Measurements from ENCODE around the gene PLCB3.
"Not testable (repeated sequence)": the region's sequence is repeated elsewhere in the genome, so short reads cannot be mapped to it uniquely, and the experiment has no call there.

Gene PLCB3

DNA sequence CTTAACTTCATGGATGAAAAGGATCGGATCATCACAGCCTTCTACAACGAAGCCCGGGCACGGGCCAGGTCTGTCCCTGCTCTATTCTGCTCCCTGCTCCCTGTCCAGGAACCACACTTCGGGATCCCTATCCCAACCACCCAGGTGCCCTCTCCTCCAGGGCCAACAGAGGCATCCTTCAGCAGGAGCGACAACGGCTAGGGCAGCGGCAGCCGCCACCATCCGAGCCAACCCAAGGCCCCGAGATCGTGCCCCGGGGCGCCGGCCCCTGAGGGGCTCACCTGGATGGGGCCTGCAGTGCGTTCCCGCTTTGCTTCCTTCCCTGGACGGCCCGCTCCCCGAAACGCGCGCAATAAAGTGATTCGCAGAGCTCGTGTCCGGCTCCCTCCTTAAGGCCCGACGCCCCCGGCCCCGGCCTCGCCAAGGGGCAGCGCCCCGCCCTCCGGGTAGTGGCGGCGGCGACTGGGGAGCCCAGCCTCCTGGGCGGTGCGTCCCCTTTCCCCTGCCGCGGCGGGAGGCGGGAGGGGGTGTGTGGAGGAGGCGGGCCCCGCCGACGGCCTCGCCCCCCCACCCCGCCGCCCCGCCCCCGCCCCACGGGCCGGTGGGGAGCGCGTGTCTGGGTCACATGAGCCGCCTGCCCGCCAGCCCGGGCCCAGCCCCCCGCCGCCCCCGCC is 17.3 kb upstream of the PLCB3 start, which contains the start of gene VEGFB:
Gene VEGFB (plus strand): TSS at position 672 of the 674 bp plus-strand sequence. CDS start 250 bp downstream, outside the sequence.
- in situ Hi-C loops (cut with MboI; ENCODE audit: low pct_unique_long_range_greater_than_20kb, low sequenced_read_pairs): no loop called here
- DNase-seq: no peak

DNA sequence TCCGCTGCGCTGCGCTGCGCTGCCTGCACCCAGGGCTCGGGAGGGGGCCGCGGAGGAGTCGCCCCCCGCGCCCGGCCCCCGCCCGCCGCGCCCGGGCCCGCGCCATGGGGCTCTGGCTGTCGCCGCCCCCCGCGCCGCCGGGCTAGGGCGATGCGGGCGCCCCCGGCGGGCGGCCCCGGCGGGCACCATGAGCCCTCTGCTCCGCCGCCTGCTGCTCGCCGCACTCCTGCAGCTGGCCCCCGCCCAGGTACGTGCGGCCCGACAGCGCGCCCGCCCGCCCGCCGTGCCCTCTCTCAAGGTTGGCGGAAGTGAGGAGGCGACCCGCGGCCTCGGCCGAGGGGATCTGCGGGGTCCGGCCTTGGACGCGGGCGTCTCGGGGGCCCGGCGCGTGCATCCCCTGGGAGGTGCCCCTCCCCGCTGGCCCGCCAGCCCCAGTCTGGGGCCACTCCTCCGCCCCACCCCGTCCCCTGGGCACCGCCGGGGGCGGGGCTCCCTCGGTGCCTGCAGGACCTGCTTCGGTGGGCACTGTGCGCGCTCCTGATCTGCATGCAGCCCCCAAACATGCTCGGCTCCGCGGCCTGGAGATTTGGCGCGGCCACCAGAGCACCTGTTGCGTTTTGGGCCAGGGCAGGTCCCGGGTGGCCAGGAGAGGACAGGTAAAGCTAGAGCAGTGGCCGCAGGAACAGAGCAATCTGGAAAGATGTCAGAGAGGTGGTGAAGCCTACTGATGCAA is 16.5 kb upstream of the PLCB3 start:
- in situ Hi-C loops (cut with MboI; ENCODE audit: low pct_unique_long_range_greater_than_20kb, low sequenced_read_pairs): no loop called here
- no peak for DNase-seq

DNA sequence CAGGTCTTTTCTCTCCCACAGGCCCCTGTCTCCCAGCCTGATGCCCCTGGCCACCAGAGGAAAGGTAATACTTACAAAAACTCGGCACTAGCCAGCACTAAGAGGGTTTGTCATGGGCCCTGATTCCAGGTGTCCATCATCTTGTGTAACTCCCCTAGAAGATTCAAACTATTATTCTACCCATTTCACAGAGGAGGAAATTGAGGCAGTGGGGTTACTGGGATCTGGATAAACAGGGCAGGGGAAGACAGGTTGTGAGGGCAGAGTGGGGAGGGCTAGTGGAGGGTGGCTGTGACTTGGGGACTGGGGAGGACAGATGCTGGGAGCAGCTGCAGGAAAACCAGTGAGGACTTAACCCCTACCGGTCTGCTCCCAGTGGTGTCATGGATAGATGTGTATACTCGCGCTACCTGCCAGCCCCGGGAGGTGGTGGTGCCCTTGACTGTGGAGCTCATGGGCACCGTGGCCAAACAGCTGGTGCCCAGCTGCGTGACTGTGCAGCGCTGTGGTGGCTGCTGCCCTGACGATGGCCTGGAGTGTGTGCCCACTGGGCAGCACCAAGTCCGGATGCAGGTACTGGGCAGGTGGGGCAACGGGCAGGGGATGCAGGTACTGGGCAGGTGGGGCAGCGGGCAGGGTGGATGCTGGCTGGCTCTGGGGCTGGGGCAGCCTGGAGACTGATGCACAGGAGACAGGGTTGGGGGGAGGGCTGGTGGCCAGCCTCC is 15.7 kb upstream of the PLCB3 start:
- in situ Hi-C loops (cut with MboI; ENCODE audit: low pct_unique_long_range_greater_than_20kb, low sequenced_read_pairs): no loop called here

DNA sequence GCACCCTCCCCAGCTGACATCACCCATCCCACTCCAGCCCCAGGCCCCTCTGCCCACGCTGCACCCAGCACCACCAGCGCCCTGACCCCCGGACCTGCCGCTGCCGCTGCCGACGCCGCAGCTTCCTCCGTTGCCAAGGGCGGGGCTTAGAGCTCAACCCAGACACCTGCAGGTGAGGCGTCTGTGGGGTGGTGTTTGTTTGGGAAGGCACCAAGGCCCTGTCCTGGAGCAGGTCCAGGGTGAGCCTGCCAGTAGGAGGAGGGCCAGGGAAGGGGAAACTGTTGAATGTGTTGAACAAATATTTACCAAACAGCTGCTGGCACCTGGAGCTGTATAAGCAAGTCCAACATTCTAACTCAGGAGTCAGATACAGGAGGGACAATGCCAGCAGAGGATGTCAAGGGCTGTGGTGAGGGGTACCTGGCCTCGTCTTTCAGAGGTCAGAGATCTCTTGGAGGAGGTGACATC is 13.8 kb upstream of the PLCB3 start:
- no peak for DNase-seq
- in situ Hi-C loops (cut with MboI; ENCODE audit: low pct_unique_long_range_greater_than_20kb, low sequenced_read_pairs): no loop called here

More for the DNA sequence above, 15.7 kb upstream of the PLCB3 start:
- DNase-seq: no peak

DNA sequence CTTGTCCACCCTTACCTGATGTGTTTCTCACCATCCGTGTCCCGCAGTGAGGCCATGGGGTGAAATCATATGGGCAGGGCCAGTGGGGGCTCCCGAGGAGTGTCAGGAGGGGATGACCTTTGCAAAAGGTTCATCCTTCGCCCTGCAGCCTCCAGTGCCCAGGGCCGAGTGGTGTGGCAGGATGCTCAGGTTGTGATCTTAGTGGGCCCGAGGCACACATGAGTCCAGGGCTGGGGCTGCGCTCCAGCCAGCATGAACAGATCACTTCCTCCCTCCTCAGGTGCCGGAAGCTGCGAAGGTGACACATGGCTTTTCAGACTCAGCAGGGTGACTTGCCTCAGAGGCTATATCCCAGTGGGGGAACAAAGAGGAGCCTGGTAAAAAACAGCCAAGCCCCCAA is 13.3 kb upstream of the PLCB3 start:
- in situ Hi-C loops (cut with MboI; ENCODE audit: low pct_unique_long_range_greater_than_20kb, low sequenced_read_pairs): no loop called here
- no peak for DNase-seq

DNA sequence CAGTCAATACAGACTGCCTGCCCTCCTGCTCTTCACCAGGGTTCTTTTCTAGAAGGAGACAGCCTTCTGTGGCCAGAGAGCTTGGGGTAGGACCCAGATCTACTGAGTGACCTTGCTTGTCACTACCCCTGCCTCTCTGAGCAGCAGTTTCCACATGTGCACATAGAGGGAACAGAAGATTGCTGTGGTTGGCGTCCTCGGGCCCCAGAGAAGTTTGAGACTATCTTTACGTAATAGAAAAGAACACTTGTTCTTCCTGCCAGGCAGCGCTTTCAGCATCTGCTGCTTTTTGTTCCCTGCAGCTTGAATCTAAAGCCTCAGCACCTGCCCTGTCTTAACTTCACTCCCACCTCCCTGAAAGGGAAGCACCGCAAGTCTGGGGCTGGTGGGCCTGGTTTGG is 12.3 kb upstream of the PLCB3 start:
- no peak for DNase-seq
- in situ Hi-C loops (cut with MboI; ENCODE audit: low pct_unique_long_range_greater_than_20kb, low sequenced_read_pairs): no loop called here

DNA sequence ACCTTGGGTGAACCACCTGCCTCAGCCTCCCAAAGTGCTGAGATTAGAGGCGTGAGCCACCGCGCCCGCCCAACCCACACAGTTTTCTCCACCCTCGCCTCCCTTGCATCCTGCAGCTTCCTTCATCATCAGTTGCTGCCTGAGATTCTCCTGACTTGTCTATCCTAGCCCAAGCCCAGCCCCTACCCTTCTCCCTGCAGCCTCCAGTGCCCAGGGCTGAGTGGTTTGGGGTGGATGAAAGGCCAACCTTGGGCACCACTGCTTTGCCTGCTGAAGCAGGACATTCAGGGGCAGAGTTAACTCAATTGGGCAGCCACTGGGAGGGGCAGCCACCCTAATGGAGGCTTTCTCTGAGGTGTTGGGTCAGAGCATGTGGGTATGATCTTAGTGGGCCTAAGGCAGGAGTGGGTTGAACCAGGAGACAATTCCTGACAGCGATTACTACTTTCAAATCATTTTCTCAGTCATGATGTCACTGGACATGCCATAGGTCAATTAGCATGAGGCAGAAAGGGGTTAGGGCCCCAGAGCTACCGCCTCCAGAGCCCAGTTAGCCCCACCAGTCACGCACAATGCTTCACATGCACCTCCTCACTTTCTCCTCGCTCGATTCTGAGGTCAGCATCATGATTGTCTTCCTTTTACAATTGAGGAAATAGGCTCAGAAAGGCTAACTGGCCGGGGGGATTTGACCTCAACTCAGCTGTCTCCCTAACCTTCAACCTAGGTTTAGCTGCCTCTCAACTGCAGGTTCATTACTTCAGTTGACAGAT is 11.5 kb upstream of the PLCB3 start:
- in situ Hi-C loops (cut with MboI; ENCODE audit: low pct_unique_long_range_greater_than_20kb, low sequenced_read_pairs): no loop called here
- DNase-seq: peak; percentile 83

DNA sequence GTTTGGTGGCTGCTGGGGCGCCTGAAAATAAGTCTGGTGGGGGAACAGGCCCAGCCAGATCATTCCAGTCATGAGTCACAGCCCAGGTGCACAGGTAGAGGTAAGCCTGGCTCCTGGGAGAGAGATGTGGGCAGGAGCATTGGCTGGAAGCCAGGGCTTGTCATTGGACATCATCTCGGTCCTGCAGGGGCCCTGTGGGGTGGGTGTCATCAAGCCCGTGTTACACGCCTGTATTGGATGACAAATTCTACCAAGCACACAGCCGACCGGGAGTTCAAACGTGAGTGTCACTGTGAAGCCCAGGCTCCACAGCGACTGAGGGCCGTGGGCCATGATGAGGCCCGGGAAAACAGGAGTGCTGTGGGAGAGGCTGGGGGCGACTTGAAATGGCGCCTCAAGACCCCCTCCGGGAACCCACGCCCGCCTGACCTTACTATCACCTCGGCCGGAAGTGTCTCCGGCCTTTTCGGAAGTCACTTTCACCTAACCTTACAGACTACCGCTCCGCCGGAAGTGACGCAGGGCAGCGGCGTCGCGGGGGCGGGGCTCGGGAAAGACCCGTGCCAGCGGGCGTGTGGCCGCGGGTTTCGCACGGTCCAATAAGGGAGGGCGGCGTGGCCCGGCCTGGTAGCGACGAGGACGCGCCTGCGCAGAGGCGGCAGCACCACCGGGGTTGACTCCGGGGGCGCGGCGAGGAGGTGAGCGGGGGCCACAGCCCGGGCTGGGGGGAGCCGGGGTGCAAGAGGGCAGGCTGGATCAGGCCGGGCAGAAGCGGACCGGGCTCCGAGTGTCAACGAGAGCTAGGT is 10.7 kb upstream of the PLCB3 start, which contains the start of gene FKBP2:
Gene FKBP2 (plus strand): TSS at position 661 of the 806 bp plus-strand sequence. CDS start 1,293 bp downstream, outside the sequence.
- DNase-seq: peak; percentile 95
- in situ Hi-C loops (cut with MboI; ENCODE audit: low pct_unique_long_range_greater_than_20kb, low sequenced_read_pairs): no loop called here

DNA sequence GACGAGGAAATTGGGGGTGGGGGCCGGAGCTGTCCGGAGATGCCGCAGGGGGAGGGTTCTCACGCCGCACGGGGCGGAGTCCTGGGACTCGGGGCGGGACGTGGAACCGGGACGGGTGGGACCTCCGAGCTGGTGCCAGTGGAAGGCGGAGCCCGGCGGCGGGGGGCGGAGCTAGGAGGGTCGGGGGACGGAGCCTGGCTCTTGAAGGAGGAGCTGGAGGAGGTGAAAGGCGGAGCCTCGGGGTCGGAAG is 10.2 kb upstream of the PLCB3 start:
- in situ Hi-C loops (cut with MboI; ENCODE audit: low pct_unique_long_range_greater_than_20kb, low sequenced_read_pairs): no loop called here
- DNase-seq: no peak

DNA sequence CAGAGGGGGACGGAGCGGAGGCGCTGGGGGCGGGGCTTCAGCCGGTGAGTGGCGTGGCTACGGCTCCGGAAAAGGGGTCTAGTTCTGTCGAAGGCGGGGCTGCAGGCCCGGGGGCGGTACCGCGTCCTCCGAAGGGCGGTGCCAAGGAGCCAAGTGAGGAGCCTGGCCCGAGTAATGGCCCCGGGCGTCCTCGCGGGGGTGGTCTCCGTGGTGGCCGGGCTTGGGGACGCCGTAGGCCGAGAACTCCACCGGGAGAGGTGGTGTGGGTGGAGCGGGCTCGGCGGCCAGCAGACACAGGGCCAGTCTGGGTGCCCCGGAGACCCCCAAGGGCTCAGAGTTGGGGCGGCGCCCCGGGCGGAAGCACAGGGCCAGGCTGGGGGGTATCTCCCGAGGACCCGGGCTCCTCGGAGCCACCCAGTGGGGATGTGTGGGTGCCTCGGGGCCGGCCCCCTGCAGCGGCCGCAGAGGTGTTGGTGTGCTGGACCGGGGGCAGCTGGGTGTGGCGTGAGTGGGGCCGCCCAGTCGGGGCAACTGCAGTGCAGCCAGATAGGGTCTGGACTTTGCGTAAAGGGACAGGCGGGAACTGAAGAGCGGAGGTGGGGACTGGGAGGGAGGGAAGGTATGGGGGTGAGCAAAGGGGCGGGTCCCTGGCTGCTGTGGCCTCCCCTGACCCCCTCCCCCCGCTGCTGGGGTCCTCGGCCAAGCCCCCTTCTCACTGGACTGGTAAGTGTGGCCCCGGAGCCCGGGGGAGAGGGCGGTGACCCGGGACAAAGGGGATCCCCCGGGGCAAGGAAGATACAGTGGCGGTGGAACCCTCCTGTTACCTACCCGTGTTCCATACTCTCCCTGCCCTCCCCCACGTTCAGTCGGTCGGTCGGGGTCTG is 9.6 kb upstream of the PLCB3 start:
- in situ Hi-C loops (cut with MboI; ENCODE audit: low pct_unique_long_range_greater_than_20kb, low sequenced_read_pairs): no loop called here
- DNase-seq: peak; percentile 99

DNA sequence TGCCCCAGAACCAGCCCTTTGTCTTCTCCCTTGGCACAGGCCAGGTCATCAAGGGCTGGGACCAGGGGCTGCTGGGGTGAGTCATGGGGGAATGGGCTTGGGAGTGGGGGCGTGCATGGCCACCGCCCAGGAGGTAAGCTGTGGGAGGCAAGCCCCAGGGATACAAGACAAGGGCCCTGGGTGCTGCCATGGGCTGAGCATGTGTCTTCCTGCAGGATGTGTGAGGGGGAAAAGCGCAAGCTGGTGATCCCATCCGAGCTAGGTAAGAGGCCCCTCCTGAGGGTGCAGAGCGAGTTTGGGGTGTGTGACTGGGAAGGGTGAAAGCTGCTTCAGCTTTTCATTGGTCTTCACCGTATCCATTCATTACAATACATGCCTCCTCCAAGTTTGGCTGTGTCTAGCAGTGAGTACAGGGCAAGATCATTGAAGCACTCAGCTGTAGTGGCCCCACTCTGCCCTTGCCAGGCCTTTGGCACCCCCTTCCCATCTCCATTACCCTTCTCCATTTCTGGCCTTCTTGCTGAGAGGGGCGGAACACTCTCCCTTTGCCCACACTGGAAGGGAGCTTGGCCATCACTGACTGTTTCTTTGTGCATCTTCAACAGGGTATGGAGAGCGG is 8.0 kb upstream of the PLCB3 start:
- in situ Hi-C loops (cut with MboI; ENCODE audit: low pct_unique_long_range_greater_than_20kb, low sequenced_read_pairs): no loop called here
- no peak for DNase-seq

DNA sequence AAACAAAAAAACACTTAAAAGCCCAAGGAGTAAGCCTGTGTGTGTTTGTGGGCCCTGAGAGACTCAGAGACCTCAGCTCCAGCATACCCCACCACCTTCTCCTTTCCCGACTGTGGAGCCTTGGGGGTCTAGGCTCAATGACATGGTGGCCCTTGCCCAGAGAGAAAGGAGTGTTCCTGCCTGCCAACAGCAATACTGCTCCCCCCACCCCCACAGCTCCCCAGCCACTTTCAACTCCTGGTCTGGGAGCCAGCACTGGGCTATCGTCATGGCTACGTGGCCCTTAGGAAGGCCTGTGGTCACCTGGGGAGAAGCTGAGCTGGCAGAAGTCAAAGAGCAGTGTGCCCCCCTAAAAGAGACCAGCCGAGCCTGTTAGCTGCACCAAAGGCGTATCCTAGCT is 7.2 kb upstream of the PLCB3 start:
- in situ Hi-C loops (cut with MboI; ENCODE audit: low pct_unique_long_range_greater_than_20kb, low sequenced_read_pairs): no loop called here
- no peak for DNase-seq

DNA sequence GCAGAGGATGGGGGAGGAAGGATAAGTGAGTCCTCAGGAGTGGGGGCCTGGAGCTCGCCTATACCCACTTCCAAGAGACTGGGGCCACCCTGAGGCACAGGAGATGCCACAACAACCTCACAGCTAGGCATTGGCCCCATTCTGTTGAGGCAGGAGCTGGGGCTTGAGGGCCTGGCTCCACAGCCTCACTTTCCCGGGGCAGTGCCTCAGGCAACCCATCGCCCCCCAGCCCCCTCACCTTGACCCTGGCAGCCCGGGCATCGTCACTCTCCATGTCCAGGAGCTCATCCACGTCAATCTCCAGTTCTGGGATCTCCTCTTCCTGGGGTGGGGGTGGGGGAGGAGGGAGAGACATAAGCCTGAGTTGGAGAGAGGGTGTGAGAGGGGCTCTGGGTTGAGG is 6.4 kb upstream of the PLCB3 start:
- in situ Hi-C loops (cut with MboI; ENCODE audit: low pct_unique_long_range_greater_than_20kb, low sequenced_read_pairs): no loop called here
- no peak for DNase-seq

DNA sequence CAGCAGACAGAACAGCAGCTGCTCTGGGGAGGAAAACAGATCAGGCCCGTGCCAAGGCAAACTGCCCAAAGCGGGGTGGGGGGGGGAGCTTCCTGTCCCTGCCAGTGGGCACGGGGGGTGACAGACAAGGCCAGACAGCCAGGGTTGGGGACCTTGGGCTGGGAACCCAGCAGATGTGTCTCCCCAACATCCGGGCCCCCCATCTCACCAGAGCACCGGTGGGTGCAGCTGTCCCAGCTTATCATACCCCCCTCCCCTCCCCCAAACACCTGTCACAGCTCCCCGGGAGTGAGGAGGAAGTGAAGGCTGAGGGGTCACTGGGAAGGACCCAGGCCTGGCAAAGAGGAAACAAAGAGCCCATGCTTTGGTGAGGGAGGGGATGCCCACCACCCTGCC is 5.9 kb upstream of the PLCB3 start:
- in situ Hi-C loops (cut with MboI; ENCODE audit: low pct_unique_long_range_greater_than_20kb, low sequenced_read_pairs): no loop called here
- no peak for DNase-seq

DNA sequence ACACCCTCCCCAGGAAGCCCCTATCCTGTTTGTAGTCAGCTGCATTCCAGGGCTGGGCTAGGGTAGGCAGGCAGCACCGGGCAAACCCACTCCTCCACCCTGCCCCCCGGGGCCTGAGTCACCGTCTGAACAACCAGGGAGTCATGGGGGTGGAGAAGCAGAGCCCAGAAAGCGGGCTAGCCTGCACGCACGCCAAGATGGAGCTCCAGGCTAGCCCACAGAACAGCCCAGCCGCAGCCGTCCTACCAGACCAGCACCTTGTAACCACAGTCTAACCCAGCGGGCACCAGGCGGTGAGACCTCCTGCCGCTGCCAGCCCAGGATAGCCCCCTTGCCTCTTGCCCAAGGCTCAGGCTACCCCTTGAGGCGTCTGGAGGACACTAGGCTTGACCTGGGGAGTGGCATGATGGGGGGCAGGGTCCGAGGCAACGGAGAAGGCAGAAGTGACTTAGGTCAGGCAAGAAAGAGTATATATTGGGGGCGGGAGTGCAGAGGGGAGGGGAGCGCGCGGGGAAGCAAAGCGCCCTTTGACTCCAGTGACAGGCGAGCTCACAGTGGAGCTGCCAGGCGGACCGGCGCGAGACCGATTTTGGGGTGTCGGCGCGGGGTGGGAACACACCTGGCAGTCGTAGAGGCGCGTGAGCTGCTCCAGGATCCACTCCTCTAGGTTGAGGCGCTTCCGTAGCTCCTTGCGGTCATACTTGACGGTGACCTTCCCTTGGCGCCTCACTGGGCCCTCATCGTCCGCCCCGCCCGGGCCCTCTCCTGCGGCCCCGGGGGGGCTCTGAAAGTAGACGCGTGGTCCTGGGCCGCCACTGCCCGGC is 5.3 kb upstream of the PLCB3 start:
- peak; percentile 65 for DNase-seq
- in situ Hi-C loops (cut with MboI; ENCODE audit: low pct_unique_long_range_greater_than_20kb, low sequenced_read_pairs): no loop called here

DNA sequence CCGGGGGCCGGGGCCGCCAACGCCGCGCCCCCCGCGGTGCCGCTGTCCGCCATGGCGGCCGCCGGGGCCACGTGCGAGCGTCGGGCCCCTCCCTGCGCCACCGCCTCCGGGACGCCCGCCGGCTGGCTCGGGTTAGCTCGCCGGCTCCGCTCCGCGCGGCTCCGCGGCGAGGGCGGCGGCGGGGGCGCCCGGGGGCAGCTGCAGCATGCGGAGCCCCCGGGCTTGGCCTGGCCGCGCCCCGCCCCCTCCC is 4.8 kb upstream of the PLCB3 start:
- DNase-seq; in situ Hi-C loops (cut with MboI; ENCODE audit: low pct_unique_long_range_greater_than_20kb, low sequenced_read_pairs): not testable (repeated sequence)
